ENCODE results near the gene KRTAP21-1. TPM values are rescaled to one million over a fixed set of nuclear protein-coding genes. Genes with fewer than 3 reads are reported as not detected.

Gene KRTAP21-1
- polyA plus RNA-seq, 1 donor from 2014 or later, result not detected

GRCh38 chr21:30779249-30779648 lies 24.0 kb upstream of the KRTAP21-1 start:
- no peak for TF ChIP-seq REST (IDR thresholded peaks at IDR 0.05; ENCODE audit: borderline replicate concordance)
- peak; percentile 97 for TF ChIP-seq POLR2AphosphoS5 (IDR thresholded peaks at IDR 0.05)
- TF ChIP-seq EZH2 (IDR thresholded peaks at IDR 0.05; ENCODE audit: borderline replicate concordance, insufficient read depth, low read length, poor library complexity, severe bottlenecking), result no peak
- TF ChIP-seq SMC3 (conservative IDR thresholded peaks at IDR 0.05; ENCODE audit: poor library complexity), result peak; percentile 11
- TF ChIP-seq MXI1 (conservative IDR thresholded peaks at IDR 0.05; ENCODE audit: poor library complexity, severe bottlenecking), result no peak
- TF ChIP-seq, protein P1, sequence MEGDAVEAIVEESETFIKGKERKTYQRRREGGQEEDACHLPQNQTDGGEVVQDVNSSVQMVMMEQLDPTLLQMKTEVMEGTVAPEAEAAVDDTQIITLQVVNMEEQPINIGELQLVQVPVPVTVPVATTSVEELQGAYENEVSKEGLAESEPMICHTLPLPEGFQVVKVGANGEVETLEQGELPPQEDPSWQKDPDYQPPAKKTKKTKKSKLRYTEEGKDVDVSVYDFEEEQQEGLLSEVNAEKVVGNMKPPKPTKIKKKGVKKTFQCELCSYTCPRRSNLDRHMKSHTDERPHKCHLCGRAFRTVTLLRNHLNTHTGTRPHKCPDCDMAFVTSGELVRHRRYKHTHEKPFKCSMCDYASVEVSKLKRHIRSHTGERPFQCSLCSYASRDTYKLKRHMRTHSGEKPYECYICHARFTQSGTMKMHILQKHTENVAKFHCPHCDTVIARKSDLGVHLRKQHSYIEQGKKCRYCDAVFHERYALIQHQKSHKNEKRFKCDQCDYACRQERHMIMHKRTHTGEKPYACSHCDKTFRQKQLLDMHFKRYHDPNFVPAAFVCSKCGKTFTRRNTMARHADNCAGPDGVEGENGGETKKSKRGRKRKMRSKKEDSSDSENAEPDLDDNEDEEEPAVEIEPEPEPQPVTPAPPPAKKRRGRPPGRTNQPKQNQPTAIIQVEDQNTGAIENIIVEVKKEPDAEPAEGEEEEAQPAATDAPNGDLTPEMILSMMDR (IDR thresholded peaks at IDR 0.05; ENCODE audit: poor library complexity, severe bottlenecking), result no peak
- TF ChIP-seq RAD21 (conservative IDR thresholded peaks at IDR 0.05), result peak; percentile 18
- no peak for TF ChIP-seq TAF1 (IDR thresholded peaks at IDR 0.05; ENCODE audit: low read depth)
- TF ChIP-seq EP300 (conservative IDR thresholded peaks at IDR 0.05; ENCODE audit: poor library complexity, severe bottlenecking), result peak; percentile 55
- Histone ChIP-seq H3K27ac (ENCODE audit: low read length) (no peak overlapping the region), H3K4me3 (ENCODE audit: low read length) (no peak overlapping the region), H2AFZ (ENCODE audit: low read depth, low read length) (no peak overlapping the region), H3K27me3 (ENCODE audit: insufficient read depth, low read depth, low read length) (no peaks in the 10 kb centered on the region), H3K36me3 (ENCODE audit: insufficient read depth, low read length) (no peaks in the 10 kb centered on the region), H3K9me3 (ENCODE audit: low read length) (no peaks in the 10 kb centered on the region), H4K20me1 (ENCODE audit: insufficient read depth) (no peaks in the 10 kb centered on the region), H3K4me2 (ENCODE audit: low read length) (no peak overlapping the region), H3K79me2 (replicated peaks; ENCODE audit: insufficient read depth, low read length) (no peaks in the 10 kb centered on the region), H3F3A (ENCODE audit: insufficient read depth, low read length, poor library complexity, severe bottlenecking) (no peaks in the 10 kb centered on the region), H3K9ac (ENCODE audit: low read length) (no peak overlapping the region), H3K9me2 (ENCODE audit: insufficient read depth, low read length) (no peaks in the 10 kb centered on the region)

DNA sequence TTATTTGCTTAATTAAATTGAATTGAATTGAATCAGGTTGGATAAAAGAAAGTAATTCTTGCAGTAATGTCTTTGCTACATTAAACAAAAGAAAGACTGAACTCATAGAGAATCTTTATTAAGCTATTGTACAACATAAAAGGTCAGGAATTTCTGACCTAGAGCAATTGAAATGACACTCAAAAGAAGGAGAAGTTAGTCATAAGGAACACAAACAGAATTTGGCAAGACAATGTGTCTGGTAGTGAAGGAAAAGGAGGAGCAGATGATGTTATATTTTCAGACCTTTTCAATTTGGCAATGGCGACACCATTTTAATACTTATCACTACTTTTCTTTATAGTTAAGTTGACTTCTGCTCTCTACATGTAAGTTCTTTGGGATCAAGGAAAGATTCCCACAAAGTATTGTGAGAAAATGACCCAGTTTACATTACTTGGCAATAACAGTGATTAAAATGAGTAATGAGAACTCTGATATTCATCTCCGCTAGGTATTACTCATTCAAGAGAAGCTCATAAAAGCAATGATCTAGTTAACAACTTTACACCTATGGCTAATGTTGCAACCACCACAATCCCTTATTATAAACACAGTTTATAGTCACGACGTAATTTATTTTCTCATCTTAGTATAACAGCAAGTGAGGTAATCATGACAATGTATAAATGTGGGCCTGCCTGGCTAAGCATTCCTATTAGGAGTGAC lies 14.7 kb upstream of the KRTAP21-1 start:
- no peak overlapping the region for H3K9ac ChIP-seq (ENCODE audit: low read length)
- H3F3A ChIP-seq (ENCODE audit: insufficient read depth, low read length, poor library complexity, severe bottlenecking), result no peaks in the 10 kb centered on the region
- H3K27me3 ChIP-seq (ENCODE audit: insufficient read depth, low read depth, low read length), result no peaks in the 10 kb centered on the region
- no peak overlapping the region for H3K4me2 ChIP-seq (ENCODE audit: low read length)
- no peaks in the 10 kb centered on the region for H3K36me3 ChIP-seq (ENCODE audit: insufficient read depth, low read length)
- no peak overlapping the region for H3K4me3 ChIP-seq (ENCODE audit: low read length)
- TF ChIP-seq TAF1 (IDR thresholded peaks at IDR 0.05; ENCODE audit: low read depth) (no peak), SMC3 (conservative IDR thresholded peaks at IDR 0.05; ENCODE audit: poor library complexity) (no peak), POLR2AphosphoS5 (IDR thresholded peaks at IDR 0.05) (no peak), EP300 (conservative IDR thresholded peaks at IDR 0.05; ENCODE audit: poor library complexity, severe bottlenecking) (no peak), EZH2 (IDR thresholded peaks at IDR 0.05; ENCODE audit: borderline replicate concordance, insufficient read depth, low read length, poor library complexity, severe bottlenecking) (no peak), MXI1 (conservative IDR thresholded peaks at IDR 0.05; ENCODE audit: poor library complexity, severe bottlenecking) (no peak), RAD21 (conservative IDR thresholded peaks at IDR 0.05) (no peak), REST (IDR thresholded peaks at IDR 0.05; ENCODE audit: borderline replicate concordance) (no peak)
- TF ChIP-seq, protein P1 (IDR thresholded peaks at IDR 0.05; ENCODE audit: poor library complexity, severe bottlenecking), result no peak
- no peaks in the 10 kb centered on the region for H4K20me1 ChIP-seq (ENCODE audit: insufficient read depth)
- H3K9me2 ChIP-seq (ENCODE audit: insufficient read depth, low read length), result no peaks in the 10 kb centered on the region
- H3K79me2 ChIP-seq (replicated peaks; ENCODE audit: insufficient read depth, low read length), result no peaks in the 10 kb centered on the region
- no peak overlapping the region for H3K27ac ChIP-seq (ENCODE audit: low read length)
- H2AFZ ChIP-seq (ENCODE audit: low read depth, low read length), result no peak overlapping the region
- H3K9me3 ChIP-seq (ENCODE audit: low read length), result no peaks in the 10 kb centered on the region
